ENCODE measurements around the gene PLEKHB1. TPM values are rescaled to one million over a fixed set of nuclear protein-coding genes. Genes with fewer than 3 reads are reported as not detected.

The PLEKHB1 gene
- total RNA-seq, 1 experiment from 2014 or later = 22.9 TPM

DNA sequence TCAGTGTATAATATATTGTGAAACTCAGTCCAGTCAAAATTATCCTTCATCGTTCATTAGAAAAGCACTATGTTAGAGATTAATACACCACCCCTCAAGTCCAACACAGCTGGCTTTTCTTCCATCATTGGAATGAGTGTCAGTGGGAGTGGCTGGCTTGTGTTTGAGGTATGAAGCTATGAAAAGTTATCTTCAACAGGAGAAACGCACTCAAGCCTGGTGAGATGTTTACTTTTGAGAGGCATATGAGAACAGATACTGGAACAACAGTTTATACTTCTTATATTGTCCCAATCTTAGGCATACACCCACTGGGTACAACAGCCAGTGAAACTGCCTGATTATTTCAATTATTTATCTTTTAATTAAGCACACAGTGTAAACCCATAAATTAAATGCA is 34.3 kb downstream of the PLEKHB1 start:
- Histone ChIP-seq H3K9me2 (ENCODE audit: insufficient read depth) (no peaks in the 10 kb centered on the region), H3K9me3 (ENCODE audit: control insufficient read depth in 1 of 2, insufficient read depth in 1 of 2, low read depth in 1 of 2, low read length in 2 of 2) (no peaks in the 10 kb centered on the region), H3K9ac (ENCODE audit: low read length) (no peak overlapping the region), H3K27ac (ENCODE audit: low read depth, low read length) (no peak overlapping the region), H3K4me2 (ENCODE audit: low read length) (no peak overlapping the region), H4K20me1 (ENCODE audit: insufficient read depth) (0 out of 2 replicates have a peak, but pooled peaks cover 4% of the 10 kb centered on the region), H3K4me3 (replicated peaks in 1 of 2; ENCODE audit: low read depth in 1 of 2, low read length in 2 of 2) (no peak overlapping the region), H3K4me1 (ENCODE audit: control insufficient read depth in 1 of 2, insufficient read depth in 2 of 2, low read length in 2 of 2) (no peaks in the 10 kb centered on the region), H3K36me3 (ENCODE audit: control insufficient read depth in 1 of 2, insufficient read depth in 2 of 2, low read length in 2 of 2) (peaks cover 9 to 10% of the 10 kb centered on the region in 2 experiments; a peak in 3 of 4 replicates), H2AFZ (ENCODE audit: low read depth, low read length, poor library complexity, severe bottlenecking) (no peak overlapping the region), H3K79me2 (ENCODE audit: insufficient read depth, low read length) (no peaks in the 10 kb centered on the region), H3K27me3 (ENCODE audit: insufficient read depth, low read length) (no peaks in the 10 kb centered on the region)
- ChIA-PET POLR2A (no interaction called here), RAD21 (ENCODE audit: low non-redundant PET in 1 of 2, low total read pairs in 2 of 2, uncharacterized antibody in 2 of 2, unreplicated experiment in 2 of 2) (no interaction called here), CTCF (interaction anchor here (0.6 kb wide), 1 partner anchor 240 kb away, joined by 3 read pairs; no protein-coding TSS in a partner anchor)
- intact Hi-C loops (cut with micrococcal nuclease) = no loop called here
- ATAC-seq (no peak), DNase-seq (ENCODE audit: low read depth, low spot score) (no peak)
- no TSS peak for BruUV-seq (replicated peaks)
- TF ChIP-seq SIN3A (IDR thresholded peaks at IDR 0.05; ENCODE audit: low read depth) (no peak), FOSL1 (IDR thresholded peaks at IDR 0.05; ENCODE audit: low read depth) (no peak), SP1 (IDR thresholded peaks at IDR 0.05; ENCODE audit: low read depth) (no peak), CBX3 (IDR thresholded peaks at IDR 0.05; ENCODE audit: low read depth) (no peak), POLR2AphosphoS5 (IDR thresholded peaks at IDR 0.05; ENCODE audit: low read depth, low read length) (no peak), EGR1 (IDR thresholded peaks at IDR 0.05; ENCODE audit: low read depth) (no peak), TCF7L2 (IDR thresholded peaks at IDR 0.05; ENCODE audit: borderline replicate concordance, extremely low read depth, insufficient read depth, insufficient read length) (no peak), ZFX (IDR thresholded peaks at IDR 0.05) (no peak), ZNF274 (IDR thresholded peaks at IDR 0.05; ENCODE audit: low read depth, low read length) (no peak), RAD21 (IDR thresholded peaks at IDR 0.05; ENCODE audit: low read depth) (no peak), EZH2phosphoT487 (IDR thresholded peaks at IDR 0.05; ENCODE audit: borderline replicate concordance) (no peak), ELF1 (IDR thresholded peaks at IDR 0.05; ENCODE audit: borderline replicate concordance, low read depth) (no peak), SRF (IDR thresholded peaks at IDR 0.05; ENCODE audit: low read depth) (no peak)
- TF ChIP-seq, protein P1, sequence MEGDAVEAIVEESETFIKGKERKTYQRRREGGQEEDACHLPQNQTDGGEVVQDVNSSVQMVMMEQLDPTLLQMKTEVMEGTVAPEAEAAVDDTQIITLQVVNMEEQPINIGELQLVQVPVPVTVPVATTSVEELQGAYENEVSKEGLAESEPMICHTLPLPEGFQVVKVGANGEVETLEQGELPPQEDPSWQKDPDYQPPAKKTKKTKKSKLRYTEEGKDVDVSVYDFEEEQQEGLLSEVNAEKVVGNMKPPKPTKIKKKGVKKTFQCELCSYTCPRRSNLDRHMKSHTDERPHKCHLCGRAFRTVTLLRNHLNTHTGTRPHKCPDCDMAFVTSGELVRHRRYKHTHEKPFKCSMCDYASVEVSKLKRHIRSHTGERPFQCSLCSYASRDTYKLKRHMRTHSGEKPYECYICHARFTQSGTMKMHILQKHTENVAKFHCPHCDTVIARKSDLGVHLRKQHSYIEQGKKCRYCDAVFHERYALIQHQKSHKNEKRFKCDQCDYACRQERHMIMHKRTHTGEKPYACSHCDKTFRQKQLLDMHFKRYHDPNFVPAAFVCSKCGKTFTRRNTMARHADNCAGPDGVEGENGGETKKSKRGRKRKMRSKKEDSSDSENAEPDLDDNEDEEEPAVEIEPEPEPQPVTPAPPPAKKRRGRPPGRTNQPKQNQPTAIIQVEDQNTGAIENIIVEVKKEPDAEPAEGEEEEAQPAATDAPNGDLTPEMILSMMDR (IDR thresholded peaks at IDR 0.05 in 2 of 3, conservative IDR thresholded peaks at IDR 0.05 in 1 of 3; ENCODE audit: borderline replicate concordance in 1 of 3, insufficient read depth in 1 of 3, low read depth in 2 of 3, low read length in 2 of 3) = no peak
- TF ChIP-seq, protein P2, sequence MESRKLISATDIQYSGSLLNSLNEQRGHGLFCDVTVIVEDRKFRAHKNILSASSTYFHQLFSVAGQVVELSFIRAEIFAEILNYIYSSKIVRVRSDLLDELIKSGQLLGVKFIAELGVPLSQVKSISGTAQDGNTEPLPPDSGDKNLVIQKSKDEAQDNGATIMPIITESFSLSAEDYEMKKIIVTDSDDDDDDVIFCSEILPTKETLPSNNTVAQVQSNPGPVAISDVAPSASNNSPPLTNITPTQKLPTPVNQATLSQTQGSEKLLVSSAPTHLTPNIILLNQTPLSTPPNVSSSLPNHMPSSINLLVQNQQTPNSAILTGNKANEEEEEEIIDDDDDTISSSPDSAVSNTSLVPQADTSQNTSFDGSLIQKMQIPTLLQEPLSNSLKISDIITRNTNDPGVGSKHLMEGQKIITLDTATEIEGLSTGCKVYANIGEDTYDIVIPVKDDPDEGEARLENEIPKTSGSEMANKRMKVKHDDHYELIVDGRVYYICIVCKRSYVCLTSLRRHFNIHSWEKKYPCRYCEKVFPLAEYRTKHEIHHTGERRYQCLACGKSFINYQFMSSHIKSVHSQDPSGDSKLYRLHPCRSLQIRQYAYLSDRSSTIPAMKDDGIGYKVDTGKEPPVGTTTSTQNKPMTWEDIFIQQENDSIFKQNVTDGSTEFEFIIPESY (IDR thresholded peaks at IDR 0.05; ENCODE audit: extremely low read depth, insufficient replicate concordance, low read length) = no peak
- TF ChIP-seq, protein P3, sequence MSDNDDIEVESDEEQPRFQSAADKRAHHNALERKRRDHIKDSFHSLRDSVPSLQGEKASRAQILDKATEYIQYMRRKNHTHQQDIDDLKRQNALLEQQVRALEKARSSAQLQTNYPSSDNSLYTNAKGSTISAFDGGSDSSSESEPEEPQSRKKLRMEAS (IDR thresholded peaks at IDR 0.05) = no peak
- TF ChIP-seq, protein P4, sequence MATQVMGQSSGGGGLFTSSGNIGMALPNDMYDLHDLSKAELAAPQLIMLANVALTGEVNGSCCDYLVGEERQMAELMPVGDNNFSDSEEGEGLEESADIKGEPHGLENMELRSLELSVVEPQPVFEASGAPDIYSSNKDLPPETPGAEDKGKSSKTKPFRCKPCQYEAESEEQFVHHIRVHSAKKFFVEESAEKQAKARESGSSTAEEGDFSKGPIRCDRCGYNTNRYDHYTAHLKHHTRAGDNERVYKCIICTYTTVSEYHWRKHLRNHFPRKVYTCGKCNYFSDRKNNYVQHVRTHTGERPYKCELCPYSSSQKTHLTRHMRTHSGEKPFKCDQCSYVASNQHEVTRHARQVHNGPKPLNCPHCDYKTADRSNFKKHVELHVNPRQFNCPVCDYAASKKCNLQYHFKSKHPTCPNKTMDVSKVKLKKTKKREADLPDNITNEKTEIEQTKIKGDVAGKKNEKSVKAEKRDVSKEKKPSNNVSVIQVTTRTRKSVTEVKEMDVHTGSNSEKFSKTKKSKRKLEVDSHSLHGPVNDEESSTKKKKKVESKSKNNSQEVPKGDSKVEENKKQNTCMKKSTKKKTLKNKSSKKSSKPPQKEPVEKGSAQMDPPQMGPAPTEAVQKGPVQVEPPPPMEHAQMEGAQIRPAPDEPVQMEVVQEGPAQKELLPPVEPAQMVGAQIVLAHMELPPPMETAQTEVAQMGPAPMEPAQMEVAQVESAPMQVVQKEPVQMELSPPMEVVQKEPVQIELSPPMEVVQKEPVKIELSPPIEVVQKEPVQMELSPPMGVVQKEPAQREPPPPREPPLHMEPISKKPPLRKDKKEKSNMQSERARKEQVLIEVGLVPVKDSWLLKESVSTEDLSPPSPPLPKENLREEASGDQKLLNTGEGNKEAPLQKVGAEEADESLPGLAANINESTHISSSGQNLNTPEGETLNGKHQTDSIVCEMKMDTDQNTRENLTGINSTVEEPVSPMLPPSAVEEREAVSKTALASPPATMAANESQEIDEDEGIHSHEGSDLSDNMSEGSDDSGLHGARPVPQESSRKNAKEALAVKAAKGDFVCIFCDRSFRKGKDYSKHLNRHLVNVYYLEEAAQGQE (IDR thresholded peaks at IDR 0.05; ENCODE audit: low read depth) = no peak
- TF ChIP-seq, protein P5, sequence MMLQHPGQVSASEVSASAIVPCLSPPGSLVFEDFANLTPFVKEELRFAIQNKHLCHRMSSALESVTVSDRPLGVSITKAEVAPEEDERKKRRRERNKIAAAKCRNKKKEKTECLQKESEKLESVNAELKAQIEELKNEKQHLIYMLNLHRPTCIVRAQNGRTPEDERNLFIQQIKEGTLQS (IDR thresholded peaks at IDR 0.05) = no peak

All from HCT116 (cell line).